MCF 10A (cell line): Measurements from ENCODE around the gene PCCB. TPM values are rescaled to one million over a fixed set of nuclear protein-coding genes. Genes with fewer than 3 reads are reported as not detected.
A peak's percentile ranks its signal among the peaks of the same experiment; 100 is the strongest.

Source experiments
- BruUV-seq: library from RNA; stranded (reverse); fragments of 400-500 nt; replicated peaks from 2 replicates; lab custom pipeline; 2021; lab: Mats Ljungman, UMichigan
- CTCF ChIA-PET: fragments of 300-600 bp; sonication (Branson Sonifier 250); formaldehyde crosslinking; extraction: SDS; loops from one replicate; lab custom pipeline; 2021; ENCODE audit warnings: antibody characterized with exemption, inconsistent platforms; lab: Yijun Ruan, JAX
- POLR2A ChIA-PET: fragments of 300-600, 350-650 bp; sonication (Branson Sonifier 250); formaldehyde crosslinking; extraction: SDS; loops from one replicate; lab custom pipeline; 2020; ENCODE audit warnings: antibody characterized with exemption, inconsistent platforms; lab: Yijun Ruan, JAX
- DNase-seq: peaks from one replicate; pipeline ENCODE4 v3.0.0-alpha.2; 2018; ENCODE audit not compliant: unreplicated experiment
- H3K27ac Mint-ChIP-seq: one replicate; pipeline ENCODE4 v1.8.0; 2022; ENCODE audit warnings: mild to moderate bottlenecking, low read depth, mixed read lengths; ENCODE audit not compliant: unreplicated experiment
- H3K27me3 Mint-ChIP-seq: one replicate; pipeline ENCODE4 v1.8.0; 2022; ENCODE audit warnings: mixed read lengths; ENCODE audit not compliant: insufficient read depth, unreplicated experiment
- H3K36me3 Mint-ChIP-seq: one replicate; pipeline ENCODE4 v1.8.0; 2022; ENCODE audit warnings: mild to moderate bottlenecking, moderate library complexity, mixed read lengths; ENCODE audit not compliant: insufficient read depth, unreplicated experiment
- H3K4me1 Mint-ChIP-seq: one replicate; pipeline ENCODE4 v1.8.0; 2022; ENCODE audit warnings: mixed read lengths; ENCODE audit not compliant: insufficient read depth, unreplicated experiment
- H3K4me3 Mint-ChIP-seq: one replicate; pipeline ENCODE4 v1.8.0; 2022; ENCODE audit warnings: mild to moderate bottlenecking, moderate library complexity, mixed read lengths; ENCODE audit not compliant: unreplicated experiment
- H3K9me3 Mint-ChIP-seq: one replicate; pipeline ENCODE4 v1.8.0; 2022; ENCODE audit warnings: mixed read lengths; ENCODE audit not compliant: unreplicated experiment
- intact Hi-C: fragments of 100-400 bp; cut with micrococcal nuclease; formaldehyde crosslinking; loops from 2 replicates; pipeline ENCODE4 v1.14.1; 2022
- total RNA-seq: library from RNA; stranded (reverse); gene quantifications from 2 replicates; pipeline ENCODE4 v1.2.3, GENCODE V29; 2022
- TF ChIP-seq, protein P1 (sequence below): fragments of 200-600 bp; IDR thresholded peaks from one replicate; pipeline ENCODE4 v1.8.0; 2022; ENCODE audit warnings: antibody characterized with exemption, mild to moderate bottlenecking; ENCODE audit not compliant: unreplicated experiment

PCCB gene
- total RNA-seq, 1 experiment from 2014 or later: 51.7 TPM

- no peaks in the 10 kb centered on the region for H3K27me3 Mint-ChIP-seq
- peak; percentile 33 for DNase-seq
- no peak overlapping the region for H3K4me3 Mint-ChIP-seq
- TF ChIP-seq, protein P1, sequence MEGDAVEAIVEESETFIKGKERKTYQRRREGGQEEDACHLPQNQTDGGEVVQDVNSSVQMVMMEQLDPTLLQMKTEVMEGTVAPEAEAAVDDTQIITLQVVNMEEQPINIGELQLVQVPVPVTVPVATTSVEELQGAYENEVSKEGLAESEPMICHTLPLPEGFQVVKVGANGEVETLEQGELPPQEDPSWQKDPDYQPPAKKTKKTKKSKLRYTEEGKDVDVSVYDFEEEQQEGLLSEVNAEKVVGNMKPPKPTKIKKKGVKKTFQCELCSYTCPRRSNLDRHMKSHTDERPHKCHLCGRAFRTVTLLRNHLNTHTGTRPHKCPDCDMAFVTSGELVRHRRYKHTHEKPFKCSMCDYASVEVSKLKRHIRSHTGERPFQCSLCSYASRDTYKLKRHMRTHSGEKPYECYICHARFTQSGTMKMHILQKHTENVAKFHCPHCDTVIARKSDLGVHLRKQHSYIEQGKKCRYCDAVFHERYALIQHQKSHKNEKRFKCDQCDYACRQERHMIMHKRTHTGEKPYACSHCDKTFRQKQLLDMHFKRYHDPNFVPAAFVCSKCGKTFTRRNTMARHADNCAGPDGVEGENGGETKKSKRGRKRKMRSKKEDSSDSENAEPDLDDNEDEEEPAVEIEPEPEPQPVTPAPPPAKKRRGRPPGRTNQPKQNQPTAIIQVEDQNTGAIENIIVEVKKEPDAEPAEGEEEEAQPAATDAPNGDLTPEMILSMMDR: no peak
- H3K27ac Mint-ChIP-seq: no peak overlapping the region
- H3K9me3 Mint-ChIP-seq: peaks cover 6% of the 10 kb centered on the region
- intact Hi-C loops: no loop called here
- no peaks in the 10 kb centered on the region for H3K4me1 Mint-ChIP-seq
- no TSS peak for BruUV-seq
- ChIA-PET CTCF (interaction anchor here (0.5 to 1.0 kb wide), 2 partner anchors 240 to 441 kb away, joined by 3 read pairs; no protein-coding TSS in a partner anchor), POLR2A (no interaction called here)
- peaks cover 8% of the 10 kb centered on the region for H3K36me3 Mint-ChIP-seq
Observed at GRCh38 chr3:136311968-136312367, 61.8 kb downstream of the PCCB start.

DNA sequence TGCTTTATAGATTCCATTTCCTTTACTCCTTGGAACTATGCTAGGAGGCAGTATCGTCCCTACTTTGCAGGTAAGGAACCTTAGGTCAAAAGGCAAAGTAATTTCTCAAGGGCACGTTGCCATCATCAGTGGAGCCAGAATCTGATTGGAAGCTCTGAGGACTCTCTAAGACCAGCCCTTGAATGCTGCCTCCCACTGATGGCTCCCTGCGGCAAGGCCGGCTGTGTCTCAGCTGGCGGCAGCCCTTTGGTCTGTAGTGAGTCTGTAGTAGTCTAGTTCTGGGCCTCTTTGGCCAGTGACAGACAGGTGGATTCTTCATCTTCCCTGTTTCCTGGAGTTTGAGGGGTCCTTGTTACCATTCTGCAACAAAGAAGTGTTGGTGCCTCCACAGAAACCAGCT is 76.2 kb downstream of the PCCB start:
- ChIA-PET CTCF (interaction anchor here (1.1 kb wide), 1 partner anchor 408 kb away, joined by 4 read pairs; no protein-coding TSS in a partner anchor), POLR2A (no interaction called here)
- H3K27me3 Mint-ChIP-seq: no peaks in the 10 kb centered on the region
- H3K27ac Mint-ChIP-seq: no peak overlapping the region
- peaks cover 10% of the 10 kb centered on the region for H3K9me3 Mint-ChIP-seq
- intact Hi-C loops: no loop called here
- peaks cover 47% of the 10 kb centered on the region for H3K36me3 Mint-ChIP-seq
- no peak overlapping the region for H3K4me3 Mint-ChIP-seq
- H3K4me1 Mint-ChIP-seq: no peaks in the 10 kb centered on the region
- TF ChIP-seq, protein P1: no peak
- DNase-seq: no peak
- no TSS peak for BruUV-seq

DNA sequence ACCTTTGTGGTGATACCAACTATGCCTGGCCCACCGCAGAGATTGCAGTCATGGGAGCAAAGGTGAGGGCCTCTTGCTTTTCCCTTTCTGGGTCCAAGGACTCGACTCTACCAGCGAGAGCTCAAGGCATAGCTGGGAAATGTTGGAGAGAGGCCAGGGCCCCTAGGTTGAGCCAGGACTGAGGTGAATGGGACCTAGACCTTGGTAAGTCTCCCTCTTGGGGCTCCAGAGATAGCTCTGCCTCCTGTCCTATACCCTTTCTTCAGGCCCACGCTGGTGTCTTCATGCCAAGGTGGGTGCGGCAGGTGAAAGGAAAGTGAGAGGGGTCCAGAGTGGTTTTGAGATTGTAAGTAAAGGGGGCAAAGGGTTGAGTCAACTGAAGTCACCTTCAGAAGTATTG is 77.5 kb downstream of the PCCB start:
- Mint-ChIP-seq H3K36me3 (peaks cover 47% of the 10 kb centered on the region), H3K9me3 (peaks cover 7% of the 10 kb centered on the region), H3K4me1 (no peaks in the 10 kb centered on the region), H3K27ac (no peak overlapping the region), H3K4me3 (no peak overlapping the region), H3K27me3 (no peaks in the 10 kb centered on the region)
- TF ChIP-seq, protein P1: no peak
- ChIA-PET CTCF (interaction anchor here (0.6 to 1.2 kb wide), 3 partner anchors 11 to 250 kb away, joined by 3 read pairs; no protein-coding TSS in a partner anchor), POLR2A (interaction anchor here (0.9 kb wide), 1 partner anchor 9 kb away, joined by 3 read pairs; no protein-coding TSS in a partner anchor)
- no TSS peak for BruUV-seq
- intact Hi-C loops: no loop called here
- DNase-seq: no peak

GRCh38 chr3:136329593-136329992 is 79.5 kb downstream of the PCCB start:
- TF ChIP-seq, protein P1: no peak
- Mint-ChIP-seq H3K4me1 (no peaks in the 10 kb centered on the region), H3K27me3 (no peaks in the 10 kb centered on the region), H3K9me3 (no peaks in the 10 kb centered on the region), H3K36me3 (peaks cover 55% of the 10 kb centered on the region), H3K4me3 (no peak overlapping the region), H3K27ac (no peak overlapping the region)
- no peak for DNase-seq
- BruUV-seq: no TSS peak
- CTCF ChIA-PET: interaction anchor here (0.8 kb wide), 1 partner anchor 423 kb away, joined by 3 read pairs; no protein-coding TSS in a partner anchor
- intact Hi-C loops: no loop called here
- POLR2A ChIA-PET: interaction anchor here (1.0 kb wide), 1 partner anchor 78 kb away, joined by 3 read pairs; no protein-coding TSS in a partner anchor
